Fibroblast of the conjunctiva (primary cell): ENCODE results near the gene SPSB3.

Source experiments
- DNase-seq: peaks from one replicate; pipeline ENCODE4 v3.0.0-alpha.2; 2010; ENCODE audit warnings: low read depth

Gene SPSB3

GRCh38 chr16:1763521-1764511 lies 18.6 kb downstream of the SPSB3 start:
- no peak for DNase-seq

- DNase-seq, result no peak
Measured at GRCh38 chr16:1762879-1763520, 19.4 kb downstream of the SPSB3 start.

- DNase-seq, result no peak
Measured at GRCh38 chr16:1762196-1762878, 20.0 kb downstream of the SPSB3 start.

- DNase-seq, result no peak
Measured at GRCh38 chr16:1761751-1762150, 20.6 kb downstream of the SPSB3 start.

GRCh38 chr16:1760911-1761310 lies 21.5 kb downstream of the SPSB3 start:
- no peak for DNase-seq

GRCh38 chr16:1759511-1759910 lies 22.9 kb downstream of the SPSB3 start:
- DNase-seq, result no peak

- no peak for DNase-seq
Measured at GRCh38 chr16:1758923-1759322, 23.4 kb downstream of the SPSB3 start.

- no peak for DNase-seq
Measured at GRCh38 chr16:1757714-1758461, 24.5 kb downstream of the SPSB3 start.

GRCh38 chr16:1754204-1754603 lies 28.2 kb downstream of the SPSB3 start:
- no peak for DNase-seq

GRCh38 chr16:1752853-1753252 lies 29.5 kb downstream of the SPSB3 start:
- no peak for DNase-seq

GRCh38 chr16:1751946-1752345 lies 30.4 kb downstream of the SPSB3 start:
- no peak for DNase-seq

GRCh38 chr16:1749152-1750117 lies 32.9 kb downstream of the SPSB3 start:
- DNase-seq, result no peak

- DNase-seq, result no peak
Measured at GRCh38 chr16:1747934-1748333, 34.4 kb downstream of the SPSB3 start.

GRCh38 chr16:1746693-1747195 lies 35.6 kb downstream of the SPSB3 start:
- no peak for DNase-seq

- DNase-seq, result peak; percentile 44
Measured at GRCh38 chr16:1745900-1746692, 36.3 kb downstream of the SPSB3 start.

- DNase-seq, result peak; percentile 22
Measured at GRCh38 chr16:1745181-1745899, 37.0 kb downstream of the SPSB3 start.

- no peak for DNase-seq
Measured at GRCh38 chr16:1744338-1744840, 38.0 kb downstream of the SPSB3 start.

GRCh38 chr16:1743376-1744337 lies 38.7 kb downstream of the SPSB3 start:
- no peak for DNase-seq
